ENCODE data around the gene SDC1. TPM values are rescaled to one million over a fixed set of nuclear protein-coding genes. Genes with fewer than 3 reads are reported as not detected.

SDC1 gene
- total RNA-seq, 1 experiment from 2014 or later = 22.3 TPM

DNA sequence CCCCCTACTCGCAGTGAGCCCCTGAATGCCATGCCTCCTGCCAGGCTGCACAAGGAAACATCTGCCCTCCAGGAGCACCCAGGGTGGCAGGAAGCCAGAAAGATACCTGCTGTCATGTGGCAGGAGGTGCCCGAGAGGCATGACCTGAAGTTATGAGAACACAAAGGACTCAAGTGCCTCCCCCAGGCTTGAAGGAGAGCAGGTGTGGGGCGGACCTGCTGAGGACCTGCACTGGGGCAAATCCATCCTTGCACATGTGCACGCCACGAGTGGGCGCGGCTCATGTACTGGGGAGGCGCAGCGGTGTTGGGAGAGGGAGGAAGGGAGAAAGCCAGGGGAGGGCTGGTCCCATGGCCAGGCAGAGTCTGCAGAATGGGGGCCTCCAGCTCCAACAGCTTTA is 26.9 kb downstream of the SDC1 start:
- Histone ChIP-seq H3K9ac (ENCODE audit: extremely low read depth, insufficient read length, low read length) (no peak overlapping the region), H2BK15ac (ENCODE audit: low read depth, low read length) (no peak overlapping the region), H2BK12ac (ENCODE audit: insufficient read length, low read depth, low read length) (no peak overlapping the region), H3K4me1 (ENCODE audit: insufficient read depth, low read length) (no peaks in the 10 kb centered on the region; the same call in 1 of the 2 replicates), H2BK5ac (ENCODE audit: insufficient read length, low read length) (no peak overlapping the region), H3K79me1 (ENCODE audit: insufficient read depth, low read depth, low read length, poor library complexity, severe bottlenecking) (no peaks in the 10 kb centered on the region), H2BK20ac (ENCODE audit: low read depth, low read length, poor library complexity, severe bottlenecking) (no peak overlapping the region), H2AFZ (ENCODE audit: low read length) (no peak overlapping the region), H3K4ac (ENCODE audit: low read depth, low read length) (no peak overlapping the region), H3K27ac (ENCODE audit: insufficient read length, low read depth, low read length) (no peak overlapping the region), H3K23me2 (ENCODE audit: insufficient read length, low read depth, low read length, poor library complexity, severe bottlenecking) (no peaks in the 10 kb centered on the region), H4K20me1 (ENCODE audit: control insufficient read depth, insufficient read depth, insufficient read length) (no peaks in the 10 kb centered on the region), H3T11ph (ENCODE audit: low read length) (no peak overlapping the region), H3K9me3 (ENCODE audit: control insufficient read depth, low read depth, low read length) (no peaks in the 10 kb centered on the region), H3K27me3 (ENCODE audit: insufficient read depth, low read length) (no peaks in the 10 kb centered on the region), H3K23ac (ENCODE audit: insufficient read length, low read depth, low read length) (no peak overlapping the region), H3K14ac (ENCODE audit: insufficient read depth, low read length) (no peak overlapping the region), H4K8ac (replicated peaks; ENCODE audit: insufficient read length, low read depth, low read length) (no peak overlapping the region), H4K91ac (ENCODE audit: insufficient read length, low read depth, low read length) (no peak overlapping the region), H3K79me2 (ENCODE audit: insufficient read depth, low read length) (no peaks in the 10 kb centered on the region), H4K5ac (ENCODE audit: insufficient read length, low read depth, low read length) (no peak overlapping the region), H2BK120ac (ENCODE audit: low read depth, low read length, poor library complexity, severe bottlenecking) (no peak overlapping the region), H3K56ac (ENCODE audit: insufficient read length, low read depth, low read length) (no peak overlapping the region), H3K4me2 (ENCODE audit: insufficient read depth, insufficient read length, low read length) (no peak overlapping the region), H3K18ac (ENCODE audit: insufficient read length, low read depth, low read length) (no peak overlapping the region), H2AK5ac (ENCODE audit: insufficient read length, low read length) (no peak overlapping the region)
- no peaks in the 10 kb centered on the region; a peak in 1 of 5 replicates for H3K9me3 Mint-ChIP-seq
- no peak for TF ChIP-seq CTCF (conservative IDR thresholded peaks at IDR 0.05)
- no peak for DNase-seq
- H3K27me3 Mint-ChIP-seq (ENCODE audit: low read depth) = no peaks in the 10 kb centered on the region
- H3K27ac Mint-ChIP-seq = no peak overlapping the region
- peaks cover 12 to 18% of the 10 kb centered on the region in 2 experiments for H3K4me1 Mint-ChIP-seq
- no peak overlapping the region for H3K4me3 Mint-ChIP-seq
- peaks cover 19 to 28% (median 26%) of the 10 kb centered on the region in 3 experiments for H3K36me3 Mint-ChIP-seq (ENCODE audit: insufficient read depth in 1 of 3, low read depth in 3 of 3)
- WGBS (ENCODE audit: extremely low coverage, insufficient read length, low lambda C conversion rate) = no CpG with 5 or more reads among the region's 9 CpGs
